HK-2 (cell line): ENCODE results near the gene SLC38A8.

ENCODE experiments used
- DNase-seq: peaks from one replicate; pipeline ENCODE4 v3.0.0-alpha.2; 2018; ENCODE audit not compliant: unreplicated experiment

The SLC38A8 gene

GRCh38 chr16:83969771-83970429 is 72.7 kb downstream of the SLC38A8 start:
- no peak for DNase-seq

- DNase-seq, result no peak
Observed at GRCh38 chr16:83968891-83969649, 73.5 kb downstream of the SLC38A8 start.

- DNase-seq, result no peak
Observed at GRCh38 chr16:83968306-83968851, 74.2 kb downstream of the SLC38A8 start.

GRCh38 chr16:83967838-83968305 is 74.7 kb downstream of the SLC38A8 start, which contains the start of gene NECAB2:
Gene NECAB2 (plus strand): TSS chr16:83968244. CDS start chr16:83968649, 405 bp downstream.
- DNase-seq, result peak; percentile 58

GRCh38 chr16:83967091-83967490 is 75.5 kb downstream of the SLC38A8 start:
- no peak for DNase-seq

GRCh38 chr16:83966153-83966696 is 76.4 kb downstream of the SLC38A8 start:
- DNase-seq, result no peak

- no peak for DNase-seq
Observed at GRCh38 chr16:83965444-83966152, 77.0 kb downstream of the SLC38A8 start.

GRCh38 chr16:83964684-83965443 is 77.7 kb downstream of the SLC38A8 start:
- DNase-seq, result no peak

GRCh38 chr16:83963277-83964119 is 79.1 kb downstream of the SLC38A8 start:
- DNase-seq, result no peak

GRCh38 chr16:83961591-83961990 is 81.0 kb downstream of the SLC38A8 start:
- DNase-seq, result no peak

GRCh38 chr16:83960521-83961249 is 81.9 kb downstream of the SLC38A8 start:
- no peak for DNase-seq
